Neural cell (in vitro differentiated cells): ENCODE results near the gene SREK1. TPM values are rescaled to one million over a fixed set of nuclear protein-coding genes. Genes with fewer than 3 reads are reported as not detected.

Experiments used
- H2AFZ ChIP-seq: fragments of 200-600, 300-800 bp; sonication (generic), shearing (Covaris generic); 2 replicates; pipeline ENCODE4 v1.6.0; 2014; ENCODE audit warnings: low read depth, mild to moderate bottlenecking, antibody characterized with exemption, low read length, moderate library complexity
- H3F3A ChIP-seq: fragments of 200-600 bp; shearing (Covaris generic); 2 replicates; pipeline ENCODE4 v1.6.1; 2016; ENCODE audit warnings: mild to moderate bottlenecking, moderate library complexity, mixed read lengths, antibody characterized with exemption, low read length; ENCODE audit not compliant: insufficient read depth, poor library complexity, severe bottlenecking
- H3K27ac ChIP-seq: fragments of 200-600, 300-800 bp; sonication (generic), shearing (Covaris generic); 2 replicates; pipeline ENCODE4 v1.5.1; 2014; ENCODE audit warnings: mild to moderate bottlenecking, low read length, moderate library complexity
- H3K27me3 ChIP-seq: fragments of 300-800, 200-600 bp; sonication (generic), shearing (Covaris generic); 2 replicates; pipeline ENCODE4 v1.6.0; 2014; ENCODE audit warnings: mild to moderate bottlenecking, low read depth, low read length, moderate library complexity; ENCODE audit not compliant: insufficient read depth
- H3K36me3 ChIP-seq: fragments of 300-800, 200-600 bp; sonication (generic), shearing (Covaris generic); 2 replicates; pipeline ENCODE4 v1.5.1; 2014; ENCODE audit warnings: mild to moderate bottlenecking, antibody characterized with exemption, low read length, moderate library complexity; ENCODE audit not compliant: insufficient read depth
- H3K4me2 ChIP-seq: fragments of 300-800, 200-600 bp; sonication (generic), shearing (Covaris generic); 2 replicates; pipeline ENCODE4 v1.6.0; 2014; ENCODE audit warnings: mild to moderate bottlenecking, low read length
- H3K4me3 ChIP-seq: fragments of 300-800, 200-600 bp; sonication (generic), shearing (Covaris generic); 2 replicates; pipeline ENCODE4 v1.5.1; 2014; ENCODE audit warnings: mild to moderate bottlenecking, low read length, moderate library complexity
- H3K79me2 ChIP-seq: fragments of 200-600 bp; shearing (Covaris generic); replicated peaks from 2 replicates; pipeline ENCODE4 v1.6.0; 2014; ENCODE audit warnings: mild to moderate bottlenecking, low read length, moderate library complexity; ENCODE audit not compliant: insufficient read depth
- H3K9ac ChIP-seq: fragments of 300-800, 200-600 bp; sonication (generic), shearing (Covaris generic); 2 replicates; pipeline ENCODE4 v1.6.1; 2016; ENCODE audit warnings: mild to moderate bottlenecking, low read length, mixed read lengths
- H3K9me2 ChIP-seq: fragments of 200-600 bp; shearing (Covaris generic); 2 replicates; pipeline ENCODE4 v1.6.1; 2016; ENCODE audit warnings: mild to moderate bottlenecking, low read length, mixed read lengths; ENCODE audit not compliant: insufficient read depth
- H3K9me3 ChIP-seq: fragments of 200-600, 300-800 bp; sonication (generic), shearing (Covaris generic); 2 replicates; pipeline ENCODE4 v1.6.1; 2016; ENCODE audit warnings: mild to moderate bottlenecking, mixed run types, low read length, moderate library complexity, mixed read lengths
- H4K20me1 ChIP-seq: fragments of 200-600 bp; shearing (Covaris generic); 2 replicates; pipeline ENCODE4 v1.6.1; 2016; ENCODE audit warnings: mild to moderate bottlenecking, mixed run types; ENCODE audit not compliant: insufficient read depth
- EP300 ChIP-seq: fragments of 450-650 bp; conservative IDR thresholded peaks from 2 replicates; pipeline ENCODE4 v1.6.1; 2014; ENCODE audit warnings: antibody characterized with exemption, mild to moderate bottlenecking, moderate library complexity; ENCODE audit not compliant: poor library complexity, severe bottlenecking
- EZH2 ChIP-seq: fragments of 200-600, 300-800 bp; shearing (Covaris generic), sonication (generic); IDR thresholded peaks from 2 replicates; pipeline ENCODE4 v1.6.1; 2014; ENCODE audit warnings: antibody characterized with exemption, low read length, borderline replicate concordance, mild to moderate bottlenecking; ENCODE audit not compliant: insufficient read depth, poor library complexity, severe bottlenecking
- MXI1 ChIP-seq: fragments of 450-650 bp; conservative IDR thresholded peaks from 2 replicates; pipeline ENCODE4 v1.6.1; 2014; ENCODE audit warnings: antibody characterized with exemption, mild to moderate bottlenecking; ENCODE audit not compliant: poor library complexity, severe bottlenecking
- POLR2AphosphoS5 ChIP-seq: IDR thresholded peaks from 2 replicates; pipeline ENCODE4 v1.6.1; 2012
- RAD21 ChIP-seq: fragments of 450-650 bp; conservative IDR thresholded peaks from 2 replicates; pipeline ENCODE4 v1.6.1; 2014; ENCODE audit warnings: antibody characterized with exemption, mild to moderate bottlenecking, moderate library complexity
- SMC3 ChIP-seq: fragments of 450-650 bp; conservative IDR thresholded peaks from 2 replicates; pipeline ENCODE4 v1.6.1; 2014; ENCODE audit warnings: antibody characterized with exemption, mild to moderate bottlenecking, moderate library complexity; ENCODE audit not compliant: poor library complexity
- TAF1 ChIP-seq: IDR thresholded peaks from 2 replicates; pipeline ENCODE4 v1.6.1; 2012; ENCODE audit warnings: low read depth
- polyA plus RNA-seq: library from polyadenylated mRNA; depleted of rRNA; stranded (reverse); fragments of >200 nt; gene quantifications from 2 replicates; pipeline ENCODE4 v1.2.3, GENCODE V29; 2014
- TF ChIP-seq, protein P1 (sequence below): IDR thresholded peaks from 2 replicates; pipeline ENCODE4 v1.6.1; 2012; ENCODE audit warnings: borderline replicate concordance
- TF ChIP-seq, protein P2 (sequence below): fragments of 450-650 bp; IDR thresholded peaks from 2 replicates; pipeline ENCODE4 v1.5.1; 2014; ENCODE audit warnings: antibody characterized with exemption, mild to moderate bottlenecking, moderate library complexity; ENCODE audit not compliant: poor library complexity, severe bottlenecking

The SREK1 gene
- polyA plus RNA-seq, 1 donor from 2014 or later, result 73.6 TPM

DNA sequence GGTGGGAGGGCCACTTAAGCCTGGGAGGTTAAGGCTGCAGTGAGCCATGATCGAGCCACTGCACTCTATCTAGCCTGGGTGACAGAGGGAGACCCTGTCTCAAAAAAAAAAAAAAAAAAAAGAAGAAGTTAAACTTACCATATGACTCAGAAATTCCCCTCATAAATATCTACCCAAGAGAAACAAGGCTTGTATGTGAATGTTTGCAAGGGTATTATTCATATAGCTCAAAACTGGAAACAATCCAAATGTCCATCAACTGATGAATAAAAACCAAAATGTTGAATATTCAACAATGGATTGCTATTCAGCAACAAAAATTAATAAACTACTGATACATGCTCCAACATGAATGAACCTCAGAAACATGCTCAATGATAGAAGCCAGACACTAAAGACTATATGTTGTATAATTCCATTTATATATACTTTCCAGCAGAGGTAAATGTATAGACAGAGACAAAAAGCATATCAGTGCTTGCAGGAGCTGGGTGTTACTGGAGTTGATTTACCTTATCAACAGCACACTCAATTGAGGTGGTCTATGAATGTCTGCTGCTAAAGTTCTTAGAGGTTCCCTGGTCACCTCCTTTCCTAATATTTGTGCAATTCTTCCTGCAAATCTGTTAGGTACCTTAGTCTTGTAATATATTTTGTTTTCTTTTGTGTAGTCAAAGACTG lies 5.3 kb upstream of the SREK1 start:
- H3K9me3 ChIP-seq, result no peaks in the 10 kb centered on the region
- H3K4me2 ChIP-seq, result no peak overlapping the region
- H3F3A ChIP-seq, result peaks cover 8% of the 10 kb centered on the region
- no peak overlapping the region for H3K4me3 ChIP-seq
- H3K9me2 ChIP-seq, result no peaks in the 10 kb centered on the region
- TF ChIP-seq POLR2AphosphoS5, result no peak
- no peak overlapping the region for H3K27ac ChIP-seq
- H3K9ac ChIP-seq, result no peak overlapping the region
- H3K79me2 ChIP-seq, result no peaks in the 10 kb centered on the region
- no peaks in the 10 kb centered on the region for H4K20me1 ChIP-seq
- H3K27me3 ChIP-seq, result no peaks in the 10 kb centered on the region
- H2AFZ ChIP-seq, result no peak overlapping the region
- no peaks in the 10 kb centered on the region for H3K36me3 ChIP-seq

DNA sequence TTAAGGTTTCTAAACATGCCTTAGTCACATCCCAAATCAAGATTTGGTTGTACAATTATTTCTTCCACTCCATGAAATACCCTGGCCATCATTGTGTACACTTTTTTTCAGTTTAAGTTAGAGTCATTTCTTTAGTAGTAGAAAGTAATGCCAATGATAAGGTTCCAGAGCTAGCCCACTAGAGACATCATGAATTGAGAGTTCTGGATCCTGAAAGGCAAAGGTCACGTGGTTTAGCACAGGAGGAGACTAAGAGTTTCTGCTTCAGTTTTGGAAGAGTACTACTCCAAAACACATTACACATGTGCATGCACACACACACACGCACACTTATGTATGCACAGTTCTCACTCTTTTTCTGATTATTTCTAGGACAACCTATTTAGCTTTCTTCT lies 4.8 kb upstream of the SREK1 start:
- Histone ChIP-seq H3K79me2 (no peaks in the 10 kb centered on the region), H3F3A (peaks cover 8% of the 10 kb centered on the region), H2AFZ (no peak overlapping the region)

More for the DNA sequence above, 4.8 kb upstream of the SREK1 start:
- Histone ChIP-seq H3K9me2 (no peaks in the 10 kb centered on the region), H3K9me3 (no peaks in the 10 kb centered on the region), H4K20me1 (no peaks in the 10 kb centered on the region), H3K27ac (no peak overlapping the region), H3K27me3 (no peaks in the 10 kb centered on the region), H3K36me3 (no peaks in the 10 kb centered on the region), H3K4me3 (no peak overlapping the region), H3K4me2 (no peak overlapping the region), H3K9ac (no peak overlapping the region)
- TF ChIP-seq, protein P1, sequence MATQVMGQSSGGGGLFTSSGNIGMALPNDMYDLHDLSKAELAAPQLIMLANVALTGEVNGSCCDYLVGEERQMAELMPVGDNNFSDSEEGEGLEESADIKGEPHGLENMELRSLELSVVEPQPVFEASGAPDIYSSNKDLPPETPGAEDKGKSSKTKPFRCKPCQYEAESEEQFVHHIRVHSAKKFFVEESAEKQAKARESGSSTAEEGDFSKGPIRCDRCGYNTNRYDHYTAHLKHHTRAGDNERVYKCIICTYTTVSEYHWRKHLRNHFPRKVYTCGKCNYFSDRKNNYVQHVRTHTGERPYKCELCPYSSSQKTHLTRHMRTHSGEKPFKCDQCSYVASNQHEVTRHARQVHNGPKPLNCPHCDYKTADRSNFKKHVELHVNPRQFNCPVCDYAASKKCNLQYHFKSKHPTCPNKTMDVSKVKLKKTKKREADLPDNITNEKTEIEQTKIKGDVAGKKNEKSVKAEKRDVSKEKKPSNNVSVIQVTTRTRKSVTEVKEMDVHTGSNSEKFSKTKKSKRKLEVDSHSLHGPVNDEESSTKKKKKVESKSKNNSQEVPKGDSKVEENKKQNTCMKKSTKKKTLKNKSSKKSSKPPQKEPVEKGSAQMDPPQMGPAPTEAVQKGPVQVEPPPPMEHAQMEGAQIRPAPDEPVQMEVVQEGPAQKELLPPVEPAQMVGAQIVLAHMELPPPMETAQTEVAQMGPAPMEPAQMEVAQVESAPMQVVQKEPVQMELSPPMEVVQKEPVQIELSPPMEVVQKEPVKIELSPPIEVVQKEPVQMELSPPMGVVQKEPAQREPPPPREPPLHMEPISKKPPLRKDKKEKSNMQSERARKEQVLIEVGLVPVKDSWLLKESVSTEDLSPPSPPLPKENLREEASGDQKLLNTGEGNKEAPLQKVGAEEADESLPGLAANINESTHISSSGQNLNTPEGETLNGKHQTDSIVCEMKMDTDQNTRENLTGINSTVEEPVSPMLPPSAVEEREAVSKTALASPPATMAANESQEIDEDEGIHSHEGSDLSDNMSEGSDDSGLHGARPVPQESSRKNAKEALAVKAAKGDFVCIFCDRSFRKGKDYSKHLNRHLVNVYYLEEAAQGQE, result no peak
- TF ChIP-seq EZH2 (no peak), EP300 (no peak), TAF1 (no peak), MXI1 (no peak), SMC3 (no peak), POLR2AphosphoS5 (no peak), RAD21 (no peak)
- TF ChIP-seq, protein P2, sequence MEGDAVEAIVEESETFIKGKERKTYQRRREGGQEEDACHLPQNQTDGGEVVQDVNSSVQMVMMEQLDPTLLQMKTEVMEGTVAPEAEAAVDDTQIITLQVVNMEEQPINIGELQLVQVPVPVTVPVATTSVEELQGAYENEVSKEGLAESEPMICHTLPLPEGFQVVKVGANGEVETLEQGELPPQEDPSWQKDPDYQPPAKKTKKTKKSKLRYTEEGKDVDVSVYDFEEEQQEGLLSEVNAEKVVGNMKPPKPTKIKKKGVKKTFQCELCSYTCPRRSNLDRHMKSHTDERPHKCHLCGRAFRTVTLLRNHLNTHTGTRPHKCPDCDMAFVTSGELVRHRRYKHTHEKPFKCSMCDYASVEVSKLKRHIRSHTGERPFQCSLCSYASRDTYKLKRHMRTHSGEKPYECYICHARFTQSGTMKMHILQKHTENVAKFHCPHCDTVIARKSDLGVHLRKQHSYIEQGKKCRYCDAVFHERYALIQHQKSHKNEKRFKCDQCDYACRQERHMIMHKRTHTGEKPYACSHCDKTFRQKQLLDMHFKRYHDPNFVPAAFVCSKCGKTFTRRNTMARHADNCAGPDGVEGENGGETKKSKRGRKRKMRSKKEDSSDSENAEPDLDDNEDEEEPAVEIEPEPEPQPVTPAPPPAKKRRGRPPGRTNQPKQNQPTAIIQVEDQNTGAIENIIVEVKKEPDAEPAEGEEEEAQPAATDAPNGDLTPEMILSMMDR, result no peak
